Cardiac septum (tissue), 1 donor: ENCODE data around the gene STMND1. TPM values are rescaled to one million over a fixed set of nuclear protein-coding genes. Genes with fewer than 3 reads are reported as not detected.
A peak's percentile ranks its signal among the peaks of the same experiment; 100 is the strongest.

ENCODE experiments used
- DNase-seq: peaks from one replicate; pipeline ENCODE4 v3.0.0-alpha.2; 2020; ENCODE audit warnings: low spot score
- intact Hi-C: fragments of 100-400 bp; cut with DNase I; formaldehyde crosslinking; loops from one replicate; pipeline ENCODE4 v1.14.0; 2022
- total RNA-seq: library from RNA; stranded (reverse); fragmentation: NEBNext Ultra II Directional; extraction: Animal tissue kit (Norgen Biotek cat#: 25700); gene quantifications from one replicate; pipeline ENCODE4 v1.2.1, GENCODE V29; 2021
- donor health status: DM: no; HTN: no; CAD: no.

Gene STMND1
- total RNA-seq, 1 donor from 2014 or later = not detected

DNA sequence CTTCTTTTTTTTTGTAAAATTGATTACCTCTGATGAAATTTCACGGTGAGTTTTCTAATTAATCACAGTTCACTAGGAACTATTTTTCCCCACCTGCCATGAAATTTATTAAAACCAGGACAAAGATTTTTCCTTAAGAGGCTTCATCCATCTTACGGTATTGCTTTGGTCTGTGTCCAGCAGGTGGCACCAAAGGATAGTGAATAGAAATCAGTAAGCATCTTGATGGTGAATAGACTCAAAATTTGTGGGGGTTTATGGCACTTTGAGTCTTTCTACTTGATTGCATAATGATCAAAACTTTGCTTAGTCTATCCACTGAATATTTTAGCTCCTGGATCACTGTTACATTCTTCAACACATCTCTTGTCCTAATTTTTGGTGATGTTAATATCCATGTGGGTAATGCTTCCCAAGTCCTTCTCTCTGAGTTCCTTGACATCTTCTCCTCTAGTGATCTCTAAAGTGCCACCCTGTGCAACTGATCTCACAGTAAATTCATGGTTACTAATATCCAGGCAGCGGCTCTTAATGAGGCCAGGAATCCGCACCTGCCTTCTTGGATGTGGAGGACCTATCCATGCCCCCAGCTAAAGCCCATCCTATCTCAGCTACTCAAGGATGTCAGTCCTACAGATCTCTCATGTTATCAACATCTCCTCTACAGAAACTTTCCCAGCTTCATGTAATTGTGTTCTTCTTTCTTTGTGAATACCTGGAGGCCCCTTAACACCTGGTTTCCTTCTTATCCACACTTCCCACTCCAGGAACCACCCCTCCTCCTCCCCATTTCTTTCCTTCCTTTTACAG is 54.5 kb downstream of the STMND1 start:
- DNase-seq = no peak
- intact Hi-C loops = loop anchor here (2.0 to 5.0 kb wide), 2 partner anchors 428 to 651 kb away; no protein-coding TSS in a partner anchor

DNA sequence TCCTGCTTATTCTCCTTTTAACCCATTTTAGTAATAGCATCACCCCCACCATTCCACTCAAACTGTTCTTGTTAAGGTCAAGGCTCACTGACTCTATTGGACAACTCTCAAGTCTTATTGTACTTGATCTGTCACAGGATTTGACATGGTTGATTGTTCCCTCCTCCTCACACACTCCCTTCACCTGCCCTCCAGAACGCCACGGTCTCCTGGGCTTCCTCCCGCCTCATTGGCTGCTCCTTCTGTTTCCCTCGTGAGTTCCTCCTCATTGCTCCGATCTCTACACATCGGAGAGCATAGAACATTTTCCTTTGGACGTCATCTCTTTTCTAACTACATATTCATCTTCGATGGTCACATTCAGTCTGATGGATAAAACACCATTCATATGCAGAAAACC is 55.1 kb downstream of the STMND1 start:
- intact Hi-C loops = loop anchor here (2.0 to 5.0 kb wide), 2 partner anchors 428 to 650 kb away; no protein-coding TSS in a partner anchor
- no peak for DNase-seq

DNA sequence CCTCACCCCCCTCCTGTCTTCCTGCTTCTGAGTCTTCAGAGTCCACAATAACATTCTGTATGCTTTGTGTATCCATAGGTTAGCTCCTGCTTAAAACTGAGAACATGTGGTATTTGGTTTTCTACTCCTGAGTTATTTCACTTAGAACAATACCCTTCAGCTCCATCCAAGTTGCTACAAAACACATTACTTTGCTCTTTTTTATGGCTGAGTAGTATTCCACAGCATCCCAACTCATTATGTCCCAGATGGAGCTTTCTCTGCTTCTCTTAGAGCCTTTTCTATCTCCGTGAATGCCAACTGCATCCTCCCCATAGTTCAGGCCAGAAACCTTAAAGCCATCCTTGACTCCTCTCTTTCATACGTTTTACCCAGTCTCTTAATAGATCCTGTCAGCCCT is 55.8 kb downstream of the STMND1 start:
- DNase-seq = no peak
- intact Hi-C loops = loop anchor here (2.0 to 5.0 kb wide), 2 partner anchors 427 to 650 kb away; no protein-coding TSS in a partner anchor

DNA sequence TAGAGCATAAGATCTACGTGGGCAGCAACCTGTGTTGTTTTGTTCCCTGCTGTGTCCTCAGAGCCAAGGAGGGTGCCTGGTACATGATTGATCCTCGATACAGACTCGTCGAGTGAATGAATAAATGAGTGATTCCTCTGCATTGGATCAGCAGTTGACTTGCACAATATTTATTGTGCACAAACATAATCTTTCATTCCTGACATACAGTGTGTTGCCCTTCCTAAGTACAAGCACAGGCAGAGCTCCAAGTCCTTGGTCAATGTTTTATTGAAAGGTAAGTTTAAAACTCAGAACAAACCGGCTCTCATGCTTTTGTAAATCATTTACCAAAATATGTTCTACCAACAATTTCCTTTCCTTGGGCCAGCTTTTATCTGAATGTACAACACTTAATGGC is 57.4 kb downstream of the STMND1 start:
- intact Hi-C loops = loop anchor here (5.0 kb wide), 1 partner anchor 648 kb away; no protein-coding TSS in a partner anchor
- no peak for DNase-seq

DNA sequence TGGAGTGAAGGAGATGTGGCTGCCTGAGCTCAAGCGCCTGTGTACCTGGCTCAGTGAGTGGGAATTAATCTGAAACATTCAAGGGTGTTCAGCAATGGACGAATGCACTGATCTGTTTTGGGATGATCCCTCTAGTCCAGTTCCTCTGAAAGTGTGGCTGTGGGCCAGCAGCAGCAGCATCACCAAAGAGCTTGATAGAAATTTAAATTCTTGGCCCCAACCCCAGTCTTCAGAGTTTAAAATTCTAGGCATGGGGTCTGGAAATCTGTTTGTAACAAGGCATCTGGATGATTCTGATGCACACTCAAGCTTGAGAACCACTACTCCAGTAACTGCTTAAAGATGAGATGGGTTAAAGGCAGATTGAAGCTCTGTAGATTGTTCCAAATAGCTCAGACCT is 59.2 kb downstream of the STMND1 start:
- DNase-seq = no peak
- intact Hi-C loops = no loop called here

DNA sequence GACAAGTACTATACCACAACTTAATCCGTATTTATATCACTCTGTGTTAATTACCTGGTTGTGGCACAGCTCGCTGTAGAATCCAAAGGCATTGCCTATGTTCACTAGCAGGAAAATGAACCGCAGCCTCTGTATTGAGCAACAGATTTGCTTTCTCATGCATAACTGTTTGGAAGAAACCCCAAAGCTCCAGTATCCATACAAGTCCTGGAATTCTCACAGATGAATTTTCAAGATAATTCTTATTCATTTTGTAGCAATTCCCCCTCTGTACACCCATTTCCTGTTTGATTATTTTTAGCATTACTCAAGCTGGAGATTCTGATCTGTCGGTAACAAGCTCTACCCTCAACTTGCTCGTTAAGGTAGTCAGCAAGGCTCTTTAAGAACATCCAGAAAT is 63.5 kb downstream of the STMND1 start:
- no peak for DNase-seq
- intact Hi-C loops = loop anchor here (5.0 kb wide), 1 partner anchor 102 kb away; no protein-coding TSS in a partner anchor

DNA sequence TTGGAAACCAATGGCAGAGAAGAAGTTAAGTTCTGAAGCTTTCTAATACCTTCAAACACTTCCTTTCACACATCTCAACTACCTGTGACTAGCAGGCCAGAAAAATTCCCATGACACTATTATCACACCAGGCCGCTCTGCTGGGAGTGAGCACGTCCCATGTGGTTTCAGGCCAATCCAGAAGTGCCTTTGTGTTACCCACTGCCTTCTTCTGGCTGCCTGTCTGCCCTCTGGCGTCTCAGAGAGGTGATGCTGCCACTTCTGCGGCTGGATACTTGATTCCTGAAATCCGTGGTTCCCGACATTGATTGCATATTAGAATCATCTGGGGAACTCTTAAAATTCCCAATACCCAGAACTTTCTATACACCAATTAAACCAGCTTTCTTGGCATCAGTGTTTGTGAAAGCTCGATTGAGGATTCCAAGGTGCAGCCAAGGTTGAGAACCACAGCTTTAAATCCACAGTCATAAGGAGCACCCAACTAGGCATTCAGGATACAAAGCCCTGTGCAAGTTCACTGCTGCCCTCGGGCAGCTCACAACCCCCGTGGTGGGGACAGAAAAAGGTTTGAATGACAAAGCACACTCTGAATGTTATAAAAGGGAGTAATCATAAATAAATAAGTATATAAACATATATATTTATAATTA is 65.6 kb downstream of the STMND1 start:
- intact Hi-C loops = loop anchor here (2.0 to 5.0 kb wide), 2 partner anchors 100 to 113 kb away; partner anchors contain the start of gene RBM24
- peak; percentile 79 for DNase-seq

DNA sequence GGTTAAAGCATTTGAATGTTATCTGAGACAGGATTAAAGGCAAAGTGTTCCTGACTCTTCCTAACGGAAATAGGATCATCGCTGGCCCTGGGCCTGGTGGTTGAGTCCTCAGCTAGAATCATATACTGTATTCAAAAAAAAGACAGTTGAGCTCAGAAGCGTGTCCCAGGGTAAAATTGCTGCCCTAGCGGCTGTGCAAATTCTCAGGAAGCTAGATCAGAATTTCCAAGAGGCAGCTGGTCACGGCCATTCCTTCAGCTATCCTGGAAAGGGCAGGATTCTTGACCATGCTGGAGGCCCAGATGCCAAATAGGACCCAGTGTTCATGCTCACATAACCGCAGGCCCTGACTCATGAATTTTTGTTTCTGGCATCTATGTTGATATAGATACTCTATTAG is 67.4 kb downstream of the STMND1 start:
- no peak for DNase-seq
- intact Hi-C loops = loop anchor here (5.0 kb wide), 1 partner anchor 98 kb away; no protein-coding TSS in a partner anchor

DNA sequence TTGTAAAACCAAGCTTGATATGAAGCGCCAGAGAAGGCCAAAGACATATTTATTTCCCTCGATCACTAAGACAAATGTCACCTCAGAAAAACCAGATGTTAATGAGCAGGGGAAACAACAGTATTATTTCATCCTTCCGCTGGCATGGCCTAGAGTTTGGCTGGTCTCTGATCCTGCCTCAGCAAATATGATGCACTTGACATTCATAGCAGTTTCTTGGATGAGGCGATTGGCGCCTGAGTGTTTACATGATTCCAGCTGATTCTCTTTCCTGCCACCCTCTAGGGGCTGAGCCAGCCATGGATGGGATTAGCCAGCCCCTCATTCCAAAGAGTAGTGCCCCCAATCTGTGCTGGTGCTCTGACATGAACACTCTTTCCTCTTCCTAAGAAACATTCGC is 67.9 kb downstream of the STMND1 start:
- intact Hi-C loops = loop anchor here (5.0 kb wide), 2 partner anchors 43 to 98 kb away; no protein-coding TSS in a partner anchor
- DNase-seq = no peak

DNA sequence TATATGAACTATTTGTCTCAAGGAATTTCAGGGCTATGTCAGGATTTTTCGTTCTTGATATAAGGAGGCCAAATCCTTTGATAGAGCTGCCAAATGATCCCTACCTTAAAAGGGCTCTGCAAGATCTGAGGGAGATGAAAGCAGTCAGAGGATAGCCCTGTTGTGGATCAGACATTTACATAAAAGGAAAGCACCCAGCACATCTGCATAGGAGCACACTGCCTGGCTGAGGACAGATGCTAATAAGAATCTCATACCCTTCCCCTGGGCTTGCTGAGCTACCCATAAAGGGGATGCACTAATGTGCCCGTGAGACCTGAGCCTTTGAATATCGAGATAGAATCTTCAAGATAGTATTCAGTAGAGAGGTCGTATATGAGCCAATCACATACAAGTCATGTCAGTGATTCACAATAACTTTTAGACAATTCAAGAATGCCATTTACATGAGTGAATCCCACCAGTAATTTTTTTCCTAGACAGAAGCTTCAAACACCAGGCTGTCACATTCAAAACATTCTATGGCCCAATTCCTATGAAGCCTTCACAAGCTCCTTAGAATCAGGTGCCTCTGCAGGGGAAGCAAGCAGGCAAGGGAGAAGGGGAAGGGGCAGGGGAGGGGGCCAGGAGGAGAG is 71.1 kb downstream of the STMND1 start:
- no peak for DNase-seq
- intact Hi-C loops = loop anchor here (5.0 kb wide), 1 partner anchor 39 kb away; no protein-coding TSS in a partner anchor

DNA sequence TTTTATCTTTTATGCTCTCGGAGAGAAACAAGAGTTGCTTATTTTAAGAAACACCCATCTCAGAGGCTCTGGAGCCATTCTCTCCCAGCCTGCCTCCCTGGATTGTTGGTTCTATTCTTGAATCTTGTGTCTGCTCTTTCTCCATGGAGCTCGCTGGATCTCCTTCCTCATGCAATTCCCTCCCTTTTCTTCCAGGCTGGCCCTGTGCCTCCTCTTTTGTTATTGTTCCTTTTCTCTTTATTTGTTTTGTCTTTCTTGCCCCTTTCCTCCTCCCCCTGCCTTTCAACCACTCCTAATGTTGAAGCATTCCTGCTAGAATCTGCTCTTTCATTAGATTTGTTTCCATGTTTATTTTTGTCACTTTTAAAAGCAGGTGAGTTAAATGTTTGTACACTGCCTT is 76.5 kb downstream of the STMND1 start:
- no peak for DNase-seq
- intact Hi-C loops = no loop called here

DNA sequence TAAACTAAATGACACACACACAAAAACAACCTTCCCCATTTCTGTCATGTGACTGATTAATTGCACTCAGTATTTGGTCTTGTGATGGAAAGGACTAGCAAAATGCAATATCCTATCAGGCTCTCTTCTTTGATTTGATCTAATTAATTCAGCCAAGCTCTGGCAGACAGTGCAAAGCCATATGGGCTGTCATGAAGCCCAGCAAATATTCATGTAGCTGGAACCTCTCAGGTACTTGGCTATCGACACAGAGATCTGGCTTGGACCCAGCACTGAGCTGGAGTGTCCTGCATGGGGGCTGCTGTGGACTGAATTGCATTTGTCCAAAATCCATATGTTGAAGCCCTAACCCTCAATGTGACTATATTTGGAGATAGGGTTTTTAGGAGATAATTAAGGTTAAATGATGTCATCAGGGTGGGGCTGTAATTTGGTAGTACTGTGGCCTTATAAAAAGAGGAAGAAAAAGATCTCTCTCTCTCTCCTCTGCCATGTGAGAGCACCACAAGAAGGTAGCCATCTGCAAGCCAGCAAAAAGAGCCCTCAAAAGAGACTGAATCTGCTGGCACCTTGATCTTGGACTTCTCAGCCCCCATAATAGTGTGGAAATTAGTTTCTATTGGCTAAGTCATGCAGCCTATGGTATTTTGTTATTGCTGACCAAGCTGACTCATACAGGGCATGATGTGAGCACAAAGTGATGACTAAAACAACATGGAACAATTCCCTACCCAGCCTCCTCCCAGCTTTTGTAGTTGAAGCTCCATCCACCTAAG is 77.1 kb downstream of the STMND1 start:
- intact Hi-C loops = no loop called here

DNA sequence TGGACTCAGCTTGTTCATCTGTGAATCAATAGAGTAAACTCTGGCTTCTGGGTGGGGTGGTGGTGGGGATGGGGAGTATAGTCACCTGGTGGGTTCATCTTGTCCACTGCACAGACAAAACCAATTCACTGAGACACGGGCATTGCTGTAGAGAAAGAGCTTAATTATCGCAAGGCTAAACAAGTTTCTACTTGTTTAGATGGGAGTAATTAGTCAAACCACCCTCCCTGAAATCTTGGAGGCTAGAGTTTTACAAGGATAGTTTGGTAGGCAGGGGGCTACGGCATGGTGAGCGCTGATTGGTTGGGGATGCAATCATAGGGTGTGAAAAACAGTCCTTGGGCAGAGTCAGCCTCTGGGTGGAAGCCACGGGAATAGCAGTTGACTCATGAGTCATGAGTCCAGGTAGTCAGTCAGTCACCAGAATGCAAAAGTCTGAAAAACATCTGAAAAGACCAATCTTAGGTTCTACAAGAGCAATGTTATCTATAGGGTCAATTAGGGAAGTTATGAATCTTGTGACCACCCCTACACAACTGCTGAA is 77.8 kb downstream of the STMND1 start:
- DNase-seq = no peak
- intact Hi-C loops = no loop called here

More for the DNA sequence above, 77.1 kb downstream of the STMND1 start:
- DNase-seq = no peak

Other genes with a start within 250 kb of the STMND1 start
- gene RBM24, start 179.3 kb downstream of the STMND1 start, total RNA-seq = 221 TPM